Liver (tissue), 9 donors: ENCODE data around the gene CRISP3. TPM values are rescaled to one million over a fixed set of nuclear protein-coding genes. Genes with fewer than 3 reads are reported as not detected.

Source experiments
- DNase-seq: peaks from one replicate; pipeline ENCODE4 v3.0.0-alpha.2; 2017; ENCODE audit warnings: low spot score
- H3K27ac ChIP-seq, 2 donors: one replicate each; pipeline ENCODE4 v1.7.0; 2013; ENCODE audit warnings: inconsistent platforms in 2 of 2, low read length in 2 of 2, control low read depth in 1 of 2, low read depth in 1 of 2, mild to moderate bottlenecking in 1 of 2
- H3K27me3 ChIP-seq, 4 donors: one replicate each; pipeline versions ENCODE4 v1.6.1 to v1.7.0; 2013; ENCODE audit warnings: low read length in 3 of 4, inconsistent platforms in 1 of 4, mild to moderate bottlenecking in 1 of 4, moderate library complexity in 1 of 4; ENCODE audit not compliant: control insufficient read depth in 4 of 4, insufficient read depth in 4 of 4
- H3K36me3 ChIP-seq, 4 donors: one replicate each; pipeline versions ENCODE4 v1.6.1 to v1.7.0; 2013; ENCODE audit warnings: low read length in 3 of 4, mild to moderate bottlenecking in 3 of 4, low read depth in 1 of 4, moderate library complexity in 1 of 4; ENCODE audit not compliant: control insufficient read depth in 4 of 4, insufficient read depth in 3 of 4
- H3K4me1 ChIP-seq, 4 donors: one replicate each; pipeline versions ENCODE4 v1.6.1 to v1.7.0; 2013; ENCODE audit warnings: low read length in 3 of 4, mild to moderate bottlenecking in 3 of 4, moderate library complexity in 1 of 4; ENCODE audit not compliant: control insufficient read depth in 4 of 4, insufficient read depth in 4 of 4
- H3K4me3 ChIP-seq, 3 donors: one replicate each; pipeline versions ENCODE4 v1.6.1 to v1.7.0; 2013; ENCODE audit warnings: low read length in 3 of 3, control low read depth in 1 of 3, low read depth in 1 of 3, mild to moderate bottlenecking in 1 of 3
- H3K9ac ChIP-seq, 2 donors: one replicate each; pipeline ENCODE4 v1.7.0; 2013; ENCODE audit warnings: low read length in 2 of 2, mild to moderate bottlenecking in 2 of 2, moderate library complexity in 2 of 2, control low read depth in 1 of 2, low read depth in 1 of 2
- H3K9me3 ChIP-seq, 4 donors: one replicate each; pipeline versions ENCODE4 v1.6.1 to v1.7.0; 2013; ENCODE audit warnings: low read length in 3 of 4; ENCODE audit not compliant: control insufficient read depth in 4 of 4
- ATF3 ChIP-seq: IDR thresholded peaks from 2 replicates; pipeline ENCODE4 v1.6.1; 2016; ENCODE audit warnings: antibody characterized with exemption
- CTCF ChIP-seq: fragments of 150-350 bp; IDR thresholded peaks from 2 replicates; pipeline ENCODE4 v1.5.1; 2017; ENCODE audit warnings: improper control_type of control experiment, low read depth, low read length; ENCODE audit not compliant: missing input control
- EGR1 ChIP-seq, 2 donors: IDR thresholded peaks; 2 replicates each; pipeline ENCODE4 v1.6.1; 2016 to 2018; ENCODE audit warnings: antibody characterized with exemption in 2 of 2, low read depth in 2 of 2
- FOXA1 ChIP-seq: IDR thresholded peaks from 2 replicates; pipeline ENCODE4 v1.6.1; 2016; ENCODE audit warnings: antibody characterized with exemption
- FOXA2 ChIP-seq: IDR thresholded peaks from 2 replicates; pipeline ENCODE4 v1.6.1; 2016; ENCODE audit warnings: antibody characterized with exemption
- GABPA ChIP-seq, 2 donors: IDR thresholded peaks in 1 of 2; conservative IDR thresholded peaks in 1 of 2; 2 replicates each; pipeline ENCODE4 v1.6.1; 2016; ENCODE audit warnings: antibody characterized with exemption in 2 of 2, mild to moderate bottlenecking in 1 of 2, moderate library complexity in 1 of 2
- HNF4A ChIP-seq, 2 donors: conservative IDR thresholded peaks; 2 replicates each; pipeline ENCODE4 v1.6.1; 2016; ENCODE audit warnings: antibody characterized with exemption in 2 of 2, mild to moderate bottlenecking in 2 of 2
- HNF4G ChIP-seq: IDR thresholded peaks from 2 replicates; pipeline ENCODE4 v1.6.1; 2016; ENCODE audit warnings: antibody characterized with exemption
- JUND ChIP-seq, 2 donors: IDR thresholded peaks; 2 replicates each; pipeline ENCODE4 v1.6.1; 2016; ENCODE audit warnings: antibody characterized with exemption in 2 of 2
- MAX ChIP-seq: IDR thresholded peaks from 2 replicates; pipeline ENCODE4 v1.6.1; 2016; ENCODE audit warnings: antibody characterized with exemption
- NR2F2 ChIP-seq: IDR thresholded peaks from 2 replicates; pipeline ENCODE4 v1.6.1; 2016; ENCODE audit warnings: antibody characterized with exemption
- RAD21 ChIP-seq, 2 donors: IDR thresholded peaks; 2 replicates each; pipeline ENCODE4 v1.6.1; 2016; ENCODE audit warnings: antibody characterized with exemption in 2 of 2, mild to moderate bottlenecking in 2 of 2
- REST ChIP-seq: IDR thresholded peaks from 2 replicates; pipeline ENCODE4 v1.6.1; 2016; ENCODE audit warnings: antibody characterized with exemption, mild to moderate bottlenecking
- RXRA ChIP-seq, 2 donors: IDR thresholded peaks; 2 replicates each; pipeline ENCODE4 v1.6.1; 2017 to 2018; ENCODE audit warnings: antibody characterized with exemption in 2 of 2, mild to moderate bottlenecking in 1 of 2
- SP1 ChIP-seq: IDR thresholded peaks from 2 replicates; pipeline ENCODE4 v1.6.1; 2018; ENCODE audit warnings: antibody characterized with exemption, mild to moderate bottlenecking
- TAF1 ChIP-seq: conservative IDR thresholded peaks from 2 replicates; pipeline ENCODE4 v1.6.1; 2016; ENCODE audit warnings: antibody characterized with exemption, mild to moderate bottlenecking
- YY1 ChIP-seq: IDR thresholded peaks from 2 replicates; pipeline ENCODE4 v1.6.1; 2016; ENCODE audit warnings: antibody characterized with exemption, mild to moderate bottlenecking
- ZBTB33 ChIP-seq: IDR thresholded peaks from 2 replicates; pipeline ENCODE4 v1.6.1; 2016; ENCODE audit warnings: antibody characterized with exemption
- WGBS: extraction: QIAGEN DNeasy Blood & Tissue Kit; methylation state at CpG from one replicate; pipeline ENCODE4 v1.1.7; 2013; 5-methylcytosine and 5-hydroxymethylcytosine counted together
- polyA plus RNA-seq, 2 donors: library from polyadenylated mRNA; stranded (reverse) in 1 of 2; unstranded in 1 of 2; fragments of 200-250 nt in 1 of 2; fragments of >200 nt in 1 of 2; fragmentation: Nextera tagmentation in 1 of 2; extraction: Ambion mirVana in 1 of 2; gene quantifications; one replicate each; pipeline versions ENCODE4 v1.2.1 to v1.2.3, GENCODE V29; 2013 to 2015
- total RNA-seq, 2 donors: library from RNA; depleted of rRNA; stranded (reverse); fragments of >200 nt; gene quantifications; one replicate each; pipeline ENCODE4 v1.2.3, GENCODE V29; 2014
- donor health status: healthy.
- donor health status: healthy.
- donor health status: healthy.
- donor health status: healthy.
- donor health status: healthy.

CRISP3 gene
- total and polyA plus RNA-seq, 4 donors = 0.08 to 1.1 (median 0.33) TPM; not detected in 1

GRCh38 chr6:49782725-49783124 lies 38.5 kb upstream of the CRISP3 start:
- H3K36me3 ChIP-seq = no peaks in the 10 kb centered on the region
- DNase-seq = peak; percentile 53
- H3K27me3 ChIP-seq = no peaks in the 10 kb centered on the region
- TF ChIP-seq ZBTB33 = no peak
- no peak for TF ChIP-seq FOXA2
- TF ChIP-seq RXRA (IDR thresholded peaks at IDR 0.05) = no peak
- TF ChIP-seq GABPA (IDR thresholded peaks at IDR 0.05 in 1 of 2, conservative IDR thresholded peaks at IDR 0.05 in 1 of 2) = no peak
- no peak for TF ChIP-seq HNF4A (conservative IDR thresholded peaks at IDR 0.05)
- TF ChIP-seq FOXA1 = no peak
- no peak for TF ChIP-seq EGR1 (IDR thresholded peaks at IDR 0.05; ENCODE audit: low read depth in 2 of 2)
- TF ChIP-seq MAX = no peak
- no peak for TF ChIP-seq NR2F2
- no peak for TF ChIP-seq JUND (IDR thresholded peaks at IDR 0.05)
- TF ChIP-seq SP1 = no peak
- no peak for TF ChIP-seq CTCF
- no peak for TF ChIP-seq TAF1
- no peak for TF ChIP-seq REST
- no peak for TF ChIP-seq HNF4G
- TF ChIP-seq ATF3 = no peak
- TF ChIP-seq YY1 = no peak
- TF ChIP-seq RAD21 (IDR thresholded peaks at IDR 0.05) = no peak
- no peaks in the 10 kb centered on the region for H3K9me3 ChIP-seq
- H3K9ac ChIP-seq = no peak overlapping the region
- H3K27ac ChIP-seq = no peak overlapping the region
- peaks cover 0 to 2% (median 0%) of the 10 kb centered on the region in 4 donors for H3K4me1 ChIP-seq
- 95% methylated on average over 7 of the region's 7 CpGs for WGBS
- H3K4me3 ChIP-seq = no peak overlapping the region
